Measurements from ENCODE around the gene DVL1. TPM values are rescaled to one million over a fixed set of nuclear protein-coding genes. Genes with fewer than 3 reads are reported as not detected.

The DVL1 gene
- total and polyA plus RNA-seq, 9 of the 15 experiments (the other 6 are each of a cell fraction or from before 2014, with no cell fraction given), result 0.62 to 135 (median 24.3) TPM

DNA sequence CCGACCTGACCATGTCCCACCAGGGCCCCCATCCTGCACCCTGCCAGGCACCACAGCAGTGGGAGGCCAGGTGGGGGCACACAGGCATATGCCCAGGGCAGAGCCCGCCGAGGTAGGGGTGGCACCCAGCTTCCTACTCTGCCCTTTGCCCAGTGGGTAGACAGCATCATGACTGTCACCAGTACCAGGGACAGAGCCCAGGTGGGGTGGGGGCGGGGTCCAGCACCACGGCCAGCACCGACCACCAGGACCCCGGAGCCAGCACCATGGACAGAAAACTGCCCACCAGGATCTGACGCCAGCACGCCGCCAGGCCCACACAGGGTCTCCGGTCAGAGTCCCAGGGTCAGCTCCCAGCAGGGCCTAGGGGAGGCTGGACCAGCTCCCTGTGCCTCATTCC lies 14.4 kb downstream of the DVL1 start (continued):
- TF ChIP-seq ZNF780A (CRISPR knock-in tag; IDR thresholded peaks at IDR 0.05) (no peak), KDM5B (IDR thresholded peaks at IDR 0.05; ENCODE audit: insufficient replicate concordance, low read depth, low read length) (no peak), ZNF778 (CRISPR knock-in tag; IDR thresholded peaks at IDR 0.05) (no peak), JUNB (CRISPR knock-in tag; conservative IDR thresholded peaks at IDR 0.05) (no peak), MECOM (CRISPR knock-in tag; IDR thresholded peaks at IDR 0.05) (no peak), CBX5 (IDR thresholded peaks at IDR 0.05; ENCODE audit: borderline replicate concordance, low read depth) (no peak), PCBP1 (IDR thresholded peaks at IDR 0.05; ENCODE audit: low read depth, low read length, poor library complexity, severe bottlenecking) (no peak), CCAR2 (IDR thresholded peaks at IDR 0.05; ENCODE audit: low read depth, low read length) (no peak), PRPF4 (IDR thresholded peaks at IDR 0.05; ENCODE audit: insufficient read depth, low read depth, low read length, poor library complexity, severe bottlenecking) (no peak), ZNF146 (CRISPR knock-in tag; IDR thresholded peaks at IDR 0.05; ENCODE audit: unreplicated experiment) (no peak), GATAD2B (IDR thresholded peaks at IDR 0.05; ENCODE audit: borderline replicate concordance) (no peak), ZNF696 (CRISPR knock-in tag; conservative IDR thresholded peaks at IDR 0.05) (no peak), TAF9B (IDR thresholded peaks at IDR 0.05; ENCODE audit: partially characterized antibody) (no peak)
- TF ChIP-seq, protein P1, sequence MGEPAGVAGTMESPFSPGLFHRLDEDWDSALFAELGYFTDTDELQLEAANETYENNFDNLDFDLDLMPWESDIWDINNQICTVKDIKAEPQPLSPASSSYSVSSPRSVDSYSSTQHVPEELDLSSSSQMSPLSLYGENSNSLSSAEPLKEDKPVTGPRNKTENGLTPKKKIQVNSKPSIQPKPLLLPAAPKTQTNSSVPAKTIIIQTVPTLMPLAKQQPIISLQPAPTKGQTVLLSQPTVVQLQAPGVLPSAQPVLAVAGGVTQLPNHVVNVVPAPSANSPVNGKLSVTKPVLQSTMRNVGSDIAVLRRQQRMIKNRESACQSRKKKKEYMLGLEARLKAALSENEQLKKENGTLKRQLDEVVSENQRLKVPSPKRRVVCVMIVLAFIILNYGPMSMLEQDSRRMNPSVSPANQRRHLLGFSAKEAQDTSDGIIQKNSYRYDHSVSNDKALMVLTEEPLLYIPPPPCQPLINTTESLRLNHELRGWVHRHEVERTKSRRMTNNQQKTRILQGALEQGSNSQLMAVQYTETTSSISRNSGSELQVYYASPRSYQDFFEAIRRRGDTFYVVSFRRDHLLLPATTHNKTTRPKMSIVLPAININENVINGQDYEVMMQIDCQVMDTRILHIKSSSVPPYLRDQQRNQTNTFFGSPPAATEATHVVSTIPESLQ (CRISPR knock-in tag; IDR thresholded peaks at IDR 0.05), result 0 out of 2 replicates have a peak, but pooled peaks have one; percentile 47
- TF ChIP-seq, protein P2, sequence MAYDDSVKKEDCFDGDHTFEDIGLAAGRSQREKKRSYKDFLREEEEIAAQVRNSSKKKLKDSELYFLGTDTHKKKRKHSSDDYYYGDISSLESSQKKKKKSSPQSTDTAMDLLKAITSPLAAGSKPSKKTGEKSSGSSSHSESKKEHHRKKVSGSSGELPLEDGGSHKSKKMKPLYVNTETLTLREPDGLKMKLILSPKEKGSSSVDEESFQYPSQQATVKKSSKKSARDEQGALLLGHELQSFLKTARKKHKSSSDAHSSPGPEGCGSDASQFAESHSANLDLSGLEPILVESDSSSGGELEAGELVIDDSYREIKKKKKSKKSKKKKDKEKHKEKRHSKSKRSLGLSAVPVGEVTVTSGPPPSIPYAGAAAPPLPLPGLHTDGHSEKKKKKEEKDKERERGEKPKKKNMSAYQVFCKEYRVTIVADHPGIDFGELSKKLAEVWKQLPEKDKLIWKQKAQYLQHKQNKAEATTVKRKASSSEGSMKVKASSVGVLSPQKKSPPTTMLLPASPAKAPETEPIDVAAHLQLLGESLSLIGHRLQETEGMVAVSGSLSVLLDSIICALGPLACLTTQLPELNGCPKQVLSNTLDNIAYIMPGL (CRISPR knock-in tag; IDR thresholded peaks at IDR 0.05), result peak; percentile 67; the same call in 1 of the 2 replicates
- TF ChIP-seq, protein P3, sequence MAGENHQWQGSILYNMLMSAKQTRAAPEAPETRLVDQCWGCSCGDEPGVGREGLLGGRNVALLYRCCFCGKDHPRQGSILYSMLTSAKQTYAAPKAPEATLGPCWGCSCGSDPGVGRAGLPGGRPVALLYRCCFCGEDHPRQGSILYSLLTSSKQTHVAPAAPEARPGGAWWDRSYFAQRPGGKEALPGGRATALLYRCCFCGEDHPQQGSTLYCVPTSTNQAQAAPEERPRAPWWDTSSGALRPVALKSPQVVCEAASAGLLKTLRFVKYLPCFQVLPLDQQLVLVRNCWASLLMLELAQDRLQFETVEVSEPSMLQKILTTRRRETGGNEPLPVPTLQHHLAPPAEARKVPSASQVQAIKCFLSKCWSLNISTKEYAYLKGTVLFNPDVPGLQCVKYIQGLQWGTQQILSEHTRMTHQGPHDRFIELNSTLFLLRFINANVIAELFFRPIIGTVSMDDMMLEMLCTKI (IDR thresholded peaks at IDR 0.05; ENCODE audit: partially characterized antibody), result no peak
- TF ChIP-seq, protein P4, sequence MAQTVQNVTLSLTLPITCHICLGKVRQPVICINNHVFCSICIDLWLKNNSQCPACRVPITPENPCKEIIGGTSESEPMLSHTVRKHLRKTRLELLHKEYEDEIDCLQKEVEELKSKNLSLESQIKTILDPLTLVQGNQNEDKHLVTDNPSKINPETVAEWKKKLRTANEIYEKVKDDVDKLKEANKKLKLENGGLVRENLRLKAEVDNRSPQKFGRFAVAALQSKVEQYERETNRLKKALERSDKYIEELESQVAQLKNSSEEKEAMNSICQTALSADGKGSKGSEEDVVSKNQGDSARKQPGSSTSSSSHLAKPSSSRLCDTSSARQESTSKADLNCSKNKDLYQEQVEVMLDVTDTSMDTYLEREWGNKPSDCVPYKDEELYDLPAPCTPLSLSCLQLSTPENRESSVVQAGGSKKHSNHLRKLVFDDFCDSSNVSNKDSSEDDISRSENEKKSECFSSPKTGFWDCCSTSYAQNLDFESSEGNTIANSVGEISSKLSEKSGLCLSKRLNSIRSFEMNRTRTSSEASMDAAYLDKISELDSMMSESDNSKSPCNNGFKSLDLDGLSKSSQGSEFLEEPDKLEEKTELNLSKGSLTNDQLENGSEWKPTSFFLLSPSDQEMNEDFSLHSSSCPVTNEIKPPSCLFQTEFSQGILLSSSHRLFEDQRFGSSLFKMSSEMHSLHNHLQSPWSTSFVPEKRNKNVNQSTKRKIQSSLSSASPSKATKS (CRISPR knock-in tag; IDR thresholded peaks at IDR 0.05), result no peak
